Type B pancreatic cell (in vitro differentiated cells): Measurements from ENCODE around the gene ZSCAN16. TPM values are rescaled to one million over a fixed set of nuclear protein-coding genes. Genes with fewer than 3 reads are reported as not detected.

ENCODE experiments used
- DNase-seq: peaks from one replicate; pipeline ENCODE4 v3.0.0; 2021; ENCODE audit warnings: mixed read lengths; ENCODE audit not compliant: unreplicated experiment; ENCODE audit errors: extremely low spot score
- H3K27ac Mint-ChIP-seq: 2 replicates; pipeline ENCODE4 v1.8.0; 2021; ENCODE audit warnings: mild to moderate bottlenecking, mixed read lengths
- H3K27me3 Mint-ChIP-seq: 2 replicates; pipeline ENCODE4 v1.8.0; 2021; ENCODE audit warnings: mixed read lengths
- H3K36me3 Mint-ChIP-seq: 2 replicates; pipeline ENCODE4 v1.8.0; 2021; ENCODE audit warnings: mixed read lengths
- H3K4me1 Mint-ChIP-seq: one replicate; pipeline ENCODE4 v1.8.0; 2021; ENCODE audit warnings: mixed read lengths; ENCODE audit not compliant: unreplicated experiment
- H3K4me3 Mint-ChIP-seq: 2 replicates; pipeline ENCODE4 v1.8.0; 2021; ENCODE audit warnings: mild to moderate bottlenecking, mixed read lengths
- H3K9me3 Mint-ChIP-seq: 2 replicates; pipeline ENCODE4 v1.8.0; 2021; ENCODE audit warnings: mixed read lengths
- total RNA-seq: library from RNA; stranded (reverse); gene quantifications from 2 replicates; pipeline ENCODE4 v1.2.1, GENCODE V29; 2021; ENCODE audit warnings: low replicate concordance
- TF ChIP-seq, protein P1 (sequence below): fragments of 200-600 bp; sonication (generic); conservative IDR thresholded peaks from 2 replicates; pipeline ENCODE4 v1.5.0; 2021; ENCODE audit warnings: antibody characterized with exemption, mild to moderate bottlenecking

Gene ZSCAN16
- total RNA-seq, 1 donor from 2014 or later = 8.9 TPM

DNA sequence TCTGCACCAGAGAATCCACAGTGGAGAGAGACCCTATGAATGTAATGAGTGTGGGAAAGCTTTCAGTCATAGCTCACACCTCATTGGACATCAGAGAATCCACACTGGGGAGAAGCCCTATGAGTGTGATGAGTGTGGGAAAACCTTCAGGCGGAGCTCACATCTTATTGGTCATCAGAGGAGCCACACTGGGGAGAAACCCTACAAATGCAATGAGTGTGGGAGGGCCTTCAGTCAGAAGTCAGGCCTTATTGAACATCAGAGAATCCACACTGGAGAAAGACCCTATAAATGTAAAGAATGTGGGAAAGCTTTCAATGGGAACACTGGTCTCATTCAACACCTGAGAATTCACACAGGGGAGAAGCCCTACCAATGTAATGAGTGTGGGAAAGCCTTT is 29.1 kb downstream of the ZSCAN16 start:
- peaks cover 11% of the 10 kb centered on the region for H3K9me3 Mint-ChIP-seq

DNA sequence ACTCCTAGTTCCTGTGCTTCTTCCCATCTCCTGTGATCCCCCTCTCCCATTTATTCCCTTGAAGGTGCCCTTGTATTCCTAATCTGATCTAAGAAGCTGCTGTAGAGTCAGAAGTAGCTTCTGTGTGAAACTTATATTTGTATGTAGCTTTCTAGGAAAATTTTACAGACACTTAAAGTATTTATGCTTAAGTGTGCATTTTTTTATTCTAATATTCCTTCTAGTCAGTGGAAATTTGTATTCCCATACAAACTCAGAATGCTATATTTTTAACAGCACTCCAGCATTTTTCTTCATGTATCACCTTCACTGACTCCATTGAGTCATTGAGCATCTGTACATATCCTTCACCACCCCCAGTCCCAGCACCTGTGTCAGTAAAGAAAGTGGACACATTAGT is 29.9 kb downstream of the ZSCAN16 start:
- TF ChIP-seq, protein P1, sequence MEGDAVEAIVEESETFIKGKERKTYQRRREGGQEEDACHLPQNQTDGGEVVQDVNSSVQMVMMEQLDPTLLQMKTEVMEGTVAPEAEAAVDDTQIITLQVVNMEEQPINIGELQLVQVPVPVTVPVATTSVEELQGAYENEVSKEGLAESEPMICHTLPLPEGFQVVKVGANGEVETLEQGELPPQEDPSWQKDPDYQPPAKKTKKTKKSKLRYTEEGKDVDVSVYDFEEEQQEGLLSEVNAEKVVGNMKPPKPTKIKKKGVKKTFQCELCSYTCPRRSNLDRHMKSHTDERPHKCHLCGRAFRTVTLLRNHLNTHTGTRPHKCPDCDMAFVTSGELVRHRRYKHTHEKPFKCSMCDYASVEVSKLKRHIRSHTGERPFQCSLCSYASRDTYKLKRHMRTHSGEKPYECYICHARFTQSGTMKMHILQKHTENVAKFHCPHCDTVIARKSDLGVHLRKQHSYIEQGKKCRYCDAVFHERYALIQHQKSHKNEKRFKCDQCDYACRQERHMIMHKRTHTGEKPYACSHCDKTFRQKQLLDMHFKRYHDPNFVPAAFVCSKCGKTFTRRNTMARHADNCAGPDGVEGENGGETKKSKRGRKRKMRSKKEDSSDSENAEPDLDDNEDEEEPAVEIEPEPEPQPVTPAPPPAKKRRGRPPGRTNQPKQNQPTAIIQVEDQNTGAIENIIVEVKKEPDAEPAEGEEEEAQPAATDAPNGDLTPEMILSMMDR = no peak
- no peak overlapping the region for H3K27ac Mint-ChIP-seq
- H3K4me1 Mint-ChIP-seq = no peaks in the 10 kb centered on the region
- no peaks in the 10 kb centered on the region for H3K27me3 Mint-ChIP-seq
- peaks cover 11% of the 10 kb centered on the region for H3K9me3 Mint-ChIP-seq
- no peak overlapping the region for H3K4me3 Mint-ChIP-seq
- no peak for DNase-seq
- H3K36me3 Mint-ChIP-seq = peaks cover 84% of the 10 kb centered on the region

More for the DNA sequence above, 29.1 kb downstream of the ZSCAN16 start:
- TF ChIP-seq, protein P1 = no peak
- H3K27me3 Mint-ChIP-seq = no peaks in the 10 kb centered on the region
- H3K36me3 Mint-ChIP-seq = peaks cover 84% of the 10 kb centered on the region
- H3K27ac Mint-ChIP-seq = no peak overlapping the region
- H3K4me1 Mint-ChIP-seq = no peaks in the 10 kb centered on the region
- DNase-seq = no peak
- no peak overlapping the region for H3K4me3 Mint-ChIP-seq

DNA sequence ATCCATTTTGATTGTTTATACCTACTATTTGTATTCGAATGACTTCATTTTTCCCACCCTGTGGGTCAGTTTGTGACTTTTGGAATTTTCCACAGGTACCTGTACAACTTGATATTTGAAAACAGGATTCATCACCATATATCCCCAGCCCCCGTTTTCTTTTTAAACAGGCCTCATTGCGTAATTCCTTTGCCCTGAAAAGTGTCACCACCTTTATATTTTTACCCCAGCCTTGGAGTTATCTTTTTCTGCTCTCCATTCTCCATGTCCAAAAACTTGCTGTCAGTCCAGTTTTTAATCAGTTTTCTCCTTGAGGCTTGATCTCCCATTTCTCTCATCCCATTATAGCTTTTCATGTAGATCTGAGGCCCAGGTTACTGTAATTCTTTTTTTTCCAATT is 33.9 kb downstream of the ZSCAN16 start:
- H3K4me1 Mint-ChIP-seq = peaks cover 5% of the 10 kb centered on the region
- no peak overlapping the region for H3K27ac Mint-ChIP-seq
- H3K9me3 Mint-ChIP-seq = peaks cover 18% of the 10 kb centered on the region
- DNase-seq = no peak
- H3K4me3 Mint-ChIP-seq = no peak overlapping the region
- H3K27me3 Mint-ChIP-seq = no peaks in the 10 kb centered on the region
- TF ChIP-seq, protein P1 = no peak
- H3K36me3 Mint-ChIP-seq = peaks cover 67% of the 10 kb centered on the region

DNA sequence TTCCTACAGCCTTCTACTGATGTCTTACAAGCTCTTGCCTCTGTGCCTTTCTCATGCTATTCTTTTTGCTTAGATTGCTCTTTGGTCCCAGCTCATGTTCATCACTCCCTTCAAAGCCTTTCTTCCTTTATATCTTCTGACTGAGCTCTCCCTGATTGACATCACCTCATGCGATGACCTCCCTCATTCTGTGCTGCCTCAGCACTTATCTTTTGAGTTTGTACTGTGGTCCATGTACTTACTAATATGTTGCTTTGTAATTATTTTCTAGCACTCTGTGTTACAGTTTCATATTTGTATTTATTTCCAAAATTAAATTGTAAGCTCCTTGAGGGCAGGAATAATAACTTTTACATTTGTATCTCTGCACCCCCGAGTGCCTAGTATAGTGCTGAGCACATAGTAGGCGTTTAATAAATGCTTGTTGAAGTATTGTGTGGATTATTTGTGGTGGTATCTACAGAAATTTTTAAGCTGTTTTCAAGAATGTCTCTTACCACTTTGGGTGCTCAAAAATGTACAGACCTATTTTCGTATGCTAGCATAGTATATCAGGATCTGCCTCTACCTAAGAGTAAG is 34.7 kb downstream of the ZSCAN16 start:
- H3K27me3 Mint-ChIP-seq = no peaks in the 10 kb centered on the region
- H3K4me1 Mint-ChIP-seq = peaks cover 5% of the 10 kb centered on the region
- no peak overlapping the region for H3K27ac Mint-ChIP-seq
- peaks cover 59% of the 10 kb centered on the region for H3K36me3 Mint-ChIP-seq
- H3K4me3 Mint-ChIP-seq = no peak overlapping the region
- TF ChIP-seq, protein P1 = no peak
- H3K9me3 Mint-ChIP-seq = peaks cover 18% of the 10 kb centered on the region
- no peak for DNase-seq

DNA sequence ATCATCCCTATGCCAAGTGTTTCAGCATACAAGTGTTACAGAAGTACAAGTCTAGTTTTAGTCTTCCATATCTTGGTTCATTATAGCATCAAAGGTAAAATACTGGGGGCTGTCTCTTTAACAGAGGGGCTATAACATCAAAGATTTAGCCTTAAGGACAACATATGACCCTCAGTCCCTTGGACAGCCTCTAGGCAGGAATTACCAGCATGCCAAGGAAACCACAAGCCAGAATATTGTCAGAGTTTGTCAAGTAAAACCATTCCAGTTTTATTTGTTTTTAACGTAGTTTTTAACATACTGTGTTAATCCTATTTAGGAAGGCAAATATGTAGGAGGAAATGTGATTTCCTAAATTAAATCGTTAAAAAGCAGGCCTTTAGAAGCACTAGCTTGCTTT is 35.8 kb downstream of the ZSCAN16 start:
- H3K27ac Mint-ChIP-seq = no peak overlapping the region
- H3K27me3 Mint-ChIP-seq = no peaks in the 10 kb centered on the region
- peak overlapping the region; percentile 10 for H3K4me3 Mint-ChIP-seq
- H3K9me3 Mint-ChIP-seq = peaks cover 18% of the 10 kb centered on the region
- H3K4me1 Mint-ChIP-seq = peaks cover 5% of the 10 kb centered on the region
- H3K36me3 Mint-ChIP-seq = peaks cover 49% of the 10 kb centered on the region
- DNase-seq = no peak
- TF ChIP-seq, protein P1 = no peak
